PC-3 (cell line): Measurements from ENCODE around the gene ZNF91.

Experiments used
- EZH2 ChIP-seq: fragments of 300-600 bp; sonication (generic); IDR thresholded peaks from one replicate; pipeline ENCODE4 v1.6.1; 2017; ENCODE audit warnings: antibody characterized with exemption, mild to moderate bottlenecking, low read length; ENCODE audit not compliant: unreplicated experiment
- EZH2phosphoT487 ChIP-seq: fragments of 300-600 bp; sonication (generic); IDR thresholded peaks from 2 replicates; pipeline ENCODE4 v1.6.1; 2018; ENCODE audit warnings: mild to moderate bottlenecking, antibody characterized with exemption, low read length, borderline replicate concordance
- TF ChIP-seq, protein P1 (sequence below): fragments of 300-600 bp; sonication (generic); conservative IDR thresholded peaks from 2 replicates; pipeline ENCODE4 v1.5.1; 2017; ENCODE audit warnings: antibody characterized with exemption, low read depth, mild to moderate bottlenecking, low read length

GRCh38 chr19:23321953-23322549 is 73.2 kb downstream of the ZNF91 start:
- TF ChIP-seq, protein P1, sequence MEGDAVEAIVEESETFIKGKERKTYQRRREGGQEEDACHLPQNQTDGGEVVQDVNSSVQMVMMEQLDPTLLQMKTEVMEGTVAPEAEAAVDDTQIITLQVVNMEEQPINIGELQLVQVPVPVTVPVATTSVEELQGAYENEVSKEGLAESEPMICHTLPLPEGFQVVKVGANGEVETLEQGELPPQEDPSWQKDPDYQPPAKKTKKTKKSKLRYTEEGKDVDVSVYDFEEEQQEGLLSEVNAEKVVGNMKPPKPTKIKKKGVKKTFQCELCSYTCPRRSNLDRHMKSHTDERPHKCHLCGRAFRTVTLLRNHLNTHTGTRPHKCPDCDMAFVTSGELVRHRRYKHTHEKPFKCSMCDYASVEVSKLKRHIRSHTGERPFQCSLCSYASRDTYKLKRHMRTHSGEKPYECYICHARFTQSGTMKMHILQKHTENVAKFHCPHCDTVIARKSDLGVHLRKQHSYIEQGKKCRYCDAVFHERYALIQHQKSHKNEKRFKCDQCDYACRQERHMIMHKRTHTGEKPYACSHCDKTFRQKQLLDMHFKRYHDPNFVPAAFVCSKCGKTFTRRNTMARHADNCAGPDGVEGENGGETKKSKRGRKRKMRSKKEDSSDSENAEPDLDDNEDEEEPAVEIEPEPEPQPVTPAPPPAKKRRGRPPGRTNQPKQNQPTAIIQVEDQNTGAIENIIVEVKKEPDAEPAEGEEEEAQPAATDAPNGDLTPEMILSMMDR, result no peak
- TF ChIP-seq EZH2, result no peak
- no peak for TF ChIP-seq EZH2phosphoT487
